GM12864 (cell line): ENCODE measurements around the gene CACNA2D3.

ENCODE experiments used
- DNase-seq: peaks from one replicate; pipeline ENCODE4 v3.0.0-alpha.2; 2011; ENCODE audit warnings: low read depth
- H3K4me3 ChIP-seq: 2 replicates; pipeline ENCODE4 v1.5.1; 2011; ENCODE audit warnings: mild to moderate bottlenecking, low read depth, low read length, control low read depth
- CTCF ChIP-seq: IDR thresholded peaks from 2 replicates; pipeline ENCODE4 v1.5.1; 2011; ENCODE audit warnings: low read depth, mild to moderate bottlenecking, moderate library complexity, low read length, control low read depth, inconsistent platforms; ENCODE audit errors: missing control alignments

Gene CACNA2D3

GRCh38 chr3:54986294-54986693 lies 863.9 kb downstream of the CACNA2D3 start:
- H3K4me3 ChIP-seq = no peak overlapping the region
- DNase-seq = no peak
- TF ChIP-seq CTCF = no peak

GRCh38 chr3:54987719-54988118 lies 865.4 kb downstream of the CACNA2D3 start:
- no peak for DNase-seq
- TF ChIP-seq CTCF = no peak

GRCh38 chr3:54988302-54988837 lies 866.0 kb downstream of the CACNA2D3 start:
- DNase-seq = no peak
- no peak overlapping the region for H3K4me3 ChIP-seq
- no peak for TF ChIP-seq CTCF

More at GRCh38 chr3:54987719-54988118, 865.4 kb downstream of the CACNA2D3 start:
- H3K4me3 ChIP-seq = no peak overlapping the region

- no peak for DNase-seq
- no peak for TF ChIP-seq CTCF
- no peak overlapping the region for H3K4me3 ChIP-seq
Observed at GRCh38 chr3:54988838-54989630, 866.7 kb downstream of the CACNA2D3 start.

GRCh38 chr3:54994111-54994513 lies 871.8 kb downstream of the CACNA2D3 start:
- no peak for TF ChIP-seq CTCF
- no peak for DNase-seq
- no peak overlapping the region for H3K4me3 ChIP-seq

- DNase-seq = no peak
- no peak overlapping the region for H3K4me3 ChIP-seq
- no peak for TF ChIP-seq CTCF
Observed at GRCh38 chr3:54999159-54999558, 876.8 kb downstream of the CACNA2D3 start.

- no peak for DNase-seq
- H3K4me3 ChIP-seq = no peak overlapping the region
- TF ChIP-seq CTCF = no peak
Observed at GRCh38 chr3:54999811-55000210, 877.5 kb downstream of the CACNA2D3 start.
